GM12878 (cell line): ENCODE measurements around the gene TBC1D5. TPM values are rescaled to one million over a fixed set of nuclear protein-coding genes. Genes with fewer than 3 reads are reported as not detected.

ENCODE experiments used
- ATAC-seq: fragments of 200-7000 bp; cut with Tn5 transposase; 3 replicates; pipeline ENCODE4 v1.9.1; 2020; ENCODE audit warnings: mild to moderate bottlenecking, moderate library complexity
- BruUV-seq: library from RNA; stranded (reverse); fragments of 400-500 nt; replicated peaks from 2 replicates; lab custom pipeline; 2021; lab: Mats Ljungman, UMichigan
- CTCF ChIA-PET: fragments of 300-600 bp; sonication (Branson Sonifier 250); formaldehyde crosslinking; extraction: SDS; loops from one replicate; lab custom pipeline; 2021; ENCODE audit warnings: inconsistent platforms; lab: Yijun Ruan, JAX
- POLR2A ChIA-PET: fragments of 350-600 bp; formaldehyde crosslinking; extraction: SDS; loops from one replicate; lab custom pipeline; 2021; ENCODE audit warnings: inconsistent platforms; lab: Charles Lee
- RAD21 ChIA-PET: fragments of 300-600 bp; sonication (Branson Sonifier 250); formaldehyde crosslinking; loops from one replicate; lab custom pipeline; 2023; ENCODE audit warnings: antibody characterized with exemption; ENCODE audit not compliant: unreplicated experiment; lab: Charles Lee
- SMC1A ChIA-PET: fragments of 300-600 bp; sonication (Branson Sonifier 250); formaldehyde crosslinking; loops from one replicate; lab custom pipeline; 2023; ENCODE audit not compliant: unreplicated experiment, uncharacterized antibody; lab: Charles Lee
- DNase-seq: peaks from one replicate; pipeline ENCODE4 v3.0.0-alpha.2; 2011; ENCODE audit warnings: low read depth, low spot score
- FAIRE-seq: peaks from 3 replicates; lab custom pipeline; 2011; peaks lifted over from hg19 to GRCh38; lab: Jason Lieb, UNC
- H2AFZ ChIP-seq: 2 replicates; pipeline ENCODE4 v1.6.0; 2011; ENCODE audit warnings: low read depth, low read length, control low read depth; ENCODE audit not compliant: control insufficient read depth
- H3K27ac ChIP-seq: 2 replicates; pipeline ENCODE4 v1.5.1; 2011; ENCODE audit warnings: control low read depth; ENCODE audit not compliant: control insufficient read depth, insufficient read depth
- H3K27me3 ChIP-seq, 2 experiments: replicated peaks in 1 of 2; 2 replicates each; pipeline versions ENCODE4 v1.6.0 to v1.6.1; 2011; ENCODE audit warnings: low read length in 1 of 2; ENCODE audit not compliant: control insufficient read depth in 2 of 2, insufficient read depth in 2 of 2
- H3K36me3 ChIP-seq, 2 experiments: 2 replicates each; pipeline ENCODE4 v1.5.1; 2011; ENCODE audit warnings: low read length in 1 of 2; ENCODE audit not compliant: control insufficient read depth in 2 of 2, insufficient read depth in 2 of 2
- H3K4me1 ChIP-seq: 2 replicates; pipeline ENCODE4 v1.6.1; 2011; ENCODE audit warnings: mild to moderate bottlenecking, low read length, moderate library complexity, mixed read lengths; ENCODE audit not compliant: control insufficient read depth, insufficient read depth
- H3K4me2 ChIP-seq: 2 replicates; pipeline ENCODE4 v1.6.0; 2011; ENCODE audit warnings: control low read depth; ENCODE audit not compliant: control insufficient read depth, insufficient read depth
- H3K4me3 ChIP-seq: fragments of 200-600 bp; sonication (generic); 2 replicates; pipeline ENCODE4 v1.5.1; 2016
- H3K79me2 ChIP-seq: 2 replicates; pipeline ENCODE4 v1.6.0; 2011; ENCODE audit warnings: low read length; ENCODE audit not compliant: control insufficient read depth, insufficient read depth
- H3K9ac ChIP-seq: 2 replicates; pipeline ENCODE4 v1.8.0; 2011; ENCODE audit warnings: low read length, control low read depth, mixed read lengths; ENCODE audit not compliant: control insufficient read depth, insufficient read depth
- H3K9me3 ChIP-seq: replicated peaks from 3 replicates; pipeline ENCODE4 v1.5.1; 2011; ENCODE audit warnings: mild to moderate bottlenecking, low read length; ENCODE audit not compliant: control insufficient read depth, insufficient read depth
- H4K20me1 ChIP-seq: 2 replicates; pipeline ENCODE4 v1.6.0; 2011; ENCODE audit not compliant: control insufficient read depth, insufficient read depth
- BMI1 ChIP-seq: fragments of 450-650 bp; IDR thresholded peaks from 2 replicates; pipeline ENCODE4 v1.6.1; 2016; ENCODE audit warnings: mild to moderate bottlenecking, moderate library complexity, borderline replicate concordance
- IKZF2 ChIP-seq, 2 experiments: fragments of 450-650 bp; IDR thresholded peaks; 2 replicates each; pipeline ENCODE4 v1.6.1; 2017; ENCODE audit warnings: mild to moderate bottlenecking in 2 of 2, moderate library complexity in 2 of 2
- NKRF ChIP-seq: fragments of 450-650 bp; conservative IDR thresholded peaks from 2 replicates; pipeline ENCODE4 v1.6.1; 2017; ENCODE audit warnings: mild to moderate bottlenecking, moderate library complexity
- NRF1 ChIP-seq: conservative IDR thresholded peaks from 2 replicates; pipeline ENCODE4 v1.6.1; 2011; ENCODE audit warnings: mild to moderate bottlenecking, low read depth, low read length, improper control_type of control experiment
- POLR2A ChIP-seq: IDR thresholded peaks from 2 replicates; pipeline ENCODE4 v1.6.1; 2011; ENCODE audit warnings: low read depth, mild to moderate bottlenecking, low read length
- POU2F2 ChIP-seq: IDR thresholded peaks from 3 replicates; pipeline ENCODE4 v1.6.1; 2011; ENCODE audit warnings: low read depth, mild to moderate bottlenecking, low read length, borderline replicate concordance
- RB1 ChIP-seq: fragments of 450-650 bp; formaldehyde crosslinking; IDR thresholded peaks from 2 replicates; pipeline ENCODE4 v1.6.1; 2017; ENCODE audit warnings: mild to moderate bottlenecking, borderline replicate concordance
- TARDBP ChIP-seq: IDR thresholded peaks from 2 replicates; pipeline ENCODE4 v1.6.1; 2016; ENCODE audit warnings: borderline replicate concordance
- TBL1XR1 ChIP-seq: IDR thresholded peaks from 2 replicates; pipeline ENCODE4 v1.6.1; 2012; ENCODE audit warnings: low read depth, low read length, improper control_type of control experiment
- ZBED1 ChIP-seq: IDR thresholded peaks from 2 replicates; pipeline ENCODE4 v1.6.1; 2016; ENCODE audit warnings: borderline replicate concordance
- ZBTB40 ChIP-seq: fragments of 450-650 bp; IDR thresholded peaks from 2 replicates; pipeline ENCODE4 v1.6.1; 2016; ENCODE audit warnings: mild to moderate bottlenecking, moderate library complexity, borderline replicate concordance
- WGBS: methylation state at CpG from one replicate; pipeline ENCODE4 v1.1.6; 2016; ENCODE audit warnings: low lambda C conversion rate; ENCODE audit not compliant: insufficient replicate concordance, insufficient coverage; ENCODE audit errors: missing lambda C conversion rate; 5-methylcytosine and 5-hydroxymethylcytosine counted together
- in situ Hi-C: fragments of 300-500 bp; cut with MboI; formaldehyde crosslinking; loops from 9 replicates; pipeline ENCODE4 v1.14.3; 2018; ENCODE audit warnings: mixed read lengths
- intact Hi-C: fragments of 100-400 bp; cut with micrococcal nuclease; formaldehyde crosslinking; loops from one replicate; pipeline ENCODE4 v1.14.2; 2022; ENCODE audit not compliant: unreplicated experiment
- polyA plus RNA-seq, 11 experiments: library from polyadenylated mRNA; depleted of rRNA in 4 of 11; unstranded in 6 of 11; stranded (reverse) in 5 of 11; fragments of >200 nt; fragmentation: Nextera tagmentation in 4 of 11; fragmentation: Illumina TruSeq in 1 of 11; extraction: Ambion mirVana in 4 of 11; extraction: Trizol in 1 of 11; gene quantifications; 1 replicate in 1 of 11; 2 replicates in 10 of 11; pipeline versions ENCODE4 v1.2.1 to v1.2.3, GENCODE V29; 2011 to 2016; ENCODE audit warnings: inconsistent platforms in 2 of 11, missing spikeins in 2 of 11, low read depth in 1 of 11
- total RNA-seq, 4 experiments: library from RNA; depleted of rRNA in 3 of 4; stranded (reverse); fragments of >200 nt in 3 of 4; fragmentation: Illumina TruSeq in 1 of 4; extraction: Trizol in 1 of 4; gene quantifications; 2 replicates each; pipeline versions ENCODE4 v1.2.1 to v1.2.3, GENCODE V29; 2013 to 2021

TBC1D5 gene
- total and polyA plus RNA-seq, 10 of the 15 experiments (the other 5 are each of a cell fraction or from before 2014, with no cell fraction given) = 5.5 to 61.0 (median 43.8) TPM

DNA sequence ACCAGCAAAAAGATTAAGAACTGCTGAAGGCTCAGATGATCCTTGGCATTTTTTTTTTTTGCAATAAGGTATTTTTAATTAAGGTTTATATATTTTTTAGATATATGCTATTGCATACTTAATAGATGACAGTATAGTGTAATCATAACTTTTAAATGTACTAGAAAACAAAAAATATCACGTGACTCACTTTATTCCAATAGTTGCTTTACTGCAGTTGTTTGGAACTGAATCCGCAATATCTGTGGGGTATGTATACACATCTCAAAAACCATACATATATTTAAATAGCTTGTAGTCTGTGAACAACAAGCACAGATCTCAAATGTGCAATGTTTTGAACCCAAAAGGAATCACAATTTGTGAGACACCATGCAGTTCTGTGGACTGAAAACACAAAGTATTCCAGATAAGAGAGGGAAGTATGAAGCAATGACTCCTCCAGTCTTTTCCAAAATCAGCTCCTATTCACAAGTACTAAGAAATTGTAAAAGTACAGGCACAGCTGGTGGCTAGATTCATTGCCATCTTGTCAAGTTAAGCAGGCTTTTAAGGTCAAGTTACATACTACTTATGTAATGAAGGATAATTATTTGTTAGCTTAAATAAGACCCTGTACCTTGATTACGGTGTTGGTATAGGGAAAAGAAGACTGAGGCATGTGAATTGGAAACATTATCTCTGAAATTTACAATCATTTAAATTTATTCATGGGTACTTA, 331.1 kb downstream of the TBC1D5 start:
- Histone ChIP-seq H3K27ac (no peak overlapping the region), H3K4me2 (no peak overlapping the region), H3K27me3 (no peaks in the 10 kb centered on the region), H3K79me2 (no peaks in the 10 kb centered on the region), H3K4me1 (no peaks in the 10 kb centered on the region), H2AFZ (no peak overlapping the region), H4K20me1 (no peaks in the 10 kb centered on the region), H3K36me3 (no peaks in the 10 kb centered on the region), H3K9ac (no peak overlapping the region), H3K4me3 (no peak overlapping the region), H3K9me3 (no peaks in the 10 kb centered on the region)
- ChIA-PET RAD21 (no interaction called here), SMC1A (interaction anchor here (0.7 to 1.2 kb wide), 8 partner anchors 11 to 811 kb away, joined by 3 to 5 read pairs (median 3); no protein-coding TSS in a partner anchor), POLR2A (no interaction called here), CTCF (interaction anchor here (0.8 to 2.4 kb wide), 10 partner anchors 11 to 713 kb away, joined by 3 to 7 read pairs (median 3); no protein-coding TSS in a partner anchor)
- FAIRE-seq (no peak), DNase-seq (no peak), ATAC-seq (no peak)
- no peak for TF ChIP-seq POLR2A
- intact Hi-C loops (no loop called here), in situ Hi-C loops (no loop called here)
- 96% methylated on average over 3 of the region's 3 CpGs for WGBS
- BruUV-seq = no TSS peak

- no TSS peak for BruUV-seq
- in situ Hi-C loops (loop anchor here (10.0 kb wide), 1 partner anchor 803 kb away; the partner anchor contains the start of gene DAZL), intact Hi-C loops (no loop called here)
- H4K20me1 ChIP-seq = no peaks in the 10 kb centered on the region
- 100% methylated on average over 2 of the region's 2 CpGs for WGBS
- no peak for TF ChIP-seq RB1
- TF ChIP-seq TARDBP = no peak
- TF ChIP-seq NRF1 = no peak
- TF ChIP-seq POU2F2 = no peak
- no peak for TF ChIP-seq TBL1XR1
- no peak for TF ChIP-seq ZBED1
- no peak for TF ChIP-seq IKZF2 (IDR thresholded peaks at IDR 0.05)
- no peak for TF ChIP-seq NKRF
- TF ChIP-seq ZBTB40 = no peak
- no peak for TF ChIP-seq BMI1
- FAIRE-seq (no peak), DNase-seq (no peak), ATAC-seq (no peak)
- CTCF ChIA-PET = interaction anchor here (0.7 to 1.5 kb wide), 4 partner anchors 333 to 734 kb away, joined by 3 to 4 read pairs (median 3); no protein-coding TSS in a partner anchor
- H3K4me2 ChIP-seq = no peak overlapping the region
- H3K9me3 ChIP-seq = no peaks in the 10 kb centered on the region
- H3K27me3 ChIP-seq = no peaks in the 10 kb centered on the region
- H3K4me1 ChIP-seq = no peaks in the 10 kb centered on the region
- RAD21 ChIA-PET = no interaction called here
- no peak overlapping the region for H3K4me3 ChIP-seq
- H3K9ac ChIP-seq = no peak overlapping the region
- H2AFZ ChIP-seq = no peak overlapping the region
- no peak overlapping the region for H3K27ac ChIP-seq
- SMC1A ChIA-PET = interaction anchor here (0.7 to 1.7 kb wide), 2 partner anchors 129 to 434 kb away, joined by 3 to 5 read pairs; no protein-coding TSS in a partner anchor
- H3K36me3 ChIP-seq = no peaks in the 10 kb centered on the region
- no peaks in the 10 kb centered on the region for H3K79me2 ChIP-seq
- POLR2A ChIA-PET = interaction anchor here (0.5 to 1.5 kb wide), 2 partner anchors 16 to 146 kb away, joined by 4 read pairs; no protein-coding TSS in a partner anchor
Measured at GRCh38 chr3:17407576-17407975, 334.9 kb downstream of the TBC1D5 start.
